Stomach smooth muscle (tissue), 2 donors: ENCODE results near the gene ATP2A2.
A peak's percentile ranks its signal among the peaks of the same experiment; 100 is the strongest.

Experiments used
- H3K27ac ChIP-seq: one replicate; pipeline ENCODE4 v1.7.0; 2013; ENCODE audit warnings: mild to moderate bottlenecking, low read length, inconsistent platforms
- H3K27me3 ChIP-seq, 2 donors: one replicate each; pipeline ENCODE4 v1.7.0; 2013; ENCODE audit warnings: low read length in 2 of 2; ENCODE audit not compliant: insufficient read depth in 2 of 2, control insufficient read depth in 1 of 2
- H3K36me3 ChIP-seq, 2 donors: one replicate each; pipeline ENCODE4 v1.7.0; 2013; ENCODE audit warnings: low read length in 2 of 2; ENCODE audit not compliant: control insufficient read depth in 2 of 2, insufficient read depth in 2 of 2
- H3K4me1 ChIP-seq: one replicate; pipeline ENCODE4 v1.7.0; 2013; ENCODE audit warnings: low read length; ENCODE audit not compliant: control insufficient read depth, insufficient read depth
- H3K4me3 ChIP-seq, 2 donors: one replicate each; pipeline ENCODE4 v1.7.0; 2013; ENCODE audit warnings: low read length in 2 of 2
- H3K9ac ChIP-seq, 2 donors: one replicate each; pipeline ENCODE4 v1.7.0; 2013; ENCODE audit warnings: low read length in 2 of 2, mild to moderate bottlenecking in 1 of 2
- H3K9me3 ChIP-seq, 2 donors: one replicate each; pipeline ENCODE4 v1.7.0; 2013; ENCODE audit warnings: low read length in 2 of 2; ENCODE audit not compliant: control insufficient read depth in 2 of 2
- donor health status: healthy.
- donor health status: Pancreatic carcinoma.

Gene ATP2A2

DNA sequence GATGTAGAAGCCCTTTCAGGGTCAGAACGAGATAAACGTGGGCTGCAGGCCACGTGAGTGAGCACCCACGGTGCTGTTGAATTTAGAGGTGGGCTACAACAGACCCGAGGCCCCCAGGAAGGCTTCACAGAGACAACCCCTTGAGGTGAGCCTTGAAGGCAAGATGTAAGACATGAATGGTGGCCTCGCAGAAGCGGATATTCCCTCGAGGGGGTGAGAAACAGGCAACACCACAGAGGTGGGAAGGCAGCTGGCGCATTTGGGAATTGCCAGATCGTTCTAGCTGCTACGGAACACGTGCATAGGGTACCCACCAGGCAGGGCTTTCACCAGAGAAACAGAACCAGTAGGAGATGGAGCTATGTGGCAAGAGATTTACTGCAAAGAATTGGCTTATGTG lies 22.6 kb upstream of the ATP2A2 start:
- Histone ChIP-seq H3K27me3 (no peaks in the 10 kb centered on the region), H3K36me3 (no peaks in the 10 kb centered on the region), H3K27ac (no peak overlapping the region)

GRCh38 chr12:110262442-110263388 lies 18.3 kb upstream of the ATP2A2 start:
- peaks cover 17% of the 10 kb centered on the region for H3K4me1 ChIP-seq
- H3K27me3 ChIP-seq: no peaks in the 10 kb centered on the region
- no peak overlapping the region for H3K27ac ChIP-seq
- H3K9ac ChIP-seq: no peak overlapping the region
- no peak overlapping the region for H3K4me3 ChIP-seq
- no peaks in the 10 kb centered on the region for H3K36me3 ChIP-seq
- H3K9me3 ChIP-seq: no peaks in the 10 kb centered on the region

More for the DNA sequence above, 22.6 kb upstream of the ATP2A2 start:
- H3K4me1 ChIP-seq: peaks cover 4% of the 10 kb centered on the region
- H3K9ac ChIP-seq: no peak overlapping the region
- H3K9me3 ChIP-seq: no peaks in the 10 kb centered on the region
- H3K4me3 ChIP-seq: no peak overlapping the region

DNA sequence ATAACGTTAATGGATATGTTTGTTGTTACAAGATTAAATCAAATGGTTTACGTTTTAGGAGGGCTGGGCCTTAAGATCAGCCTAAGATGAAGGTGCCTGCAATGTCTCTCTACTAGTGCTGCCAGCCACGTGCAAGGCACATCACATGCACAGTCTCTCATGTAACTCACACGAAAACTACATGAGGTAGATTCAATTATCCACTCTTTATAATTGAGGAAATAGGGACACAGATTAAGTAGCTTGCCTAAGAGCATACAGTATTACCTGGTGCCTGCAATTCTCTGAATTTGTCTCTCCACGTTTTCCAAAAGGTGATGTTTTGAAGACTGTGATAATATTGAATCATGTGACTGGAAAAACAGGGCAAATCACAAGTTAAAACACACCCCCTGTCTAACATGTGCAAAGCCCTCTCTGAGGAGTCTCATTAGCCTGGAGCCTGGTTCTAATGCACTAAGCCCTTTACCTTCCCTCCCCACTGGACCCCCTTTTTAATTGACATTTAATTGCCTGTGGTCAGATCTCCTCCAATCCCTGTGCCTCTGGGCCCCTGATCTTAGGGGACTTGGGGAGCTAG lies 14.6 kb upstream of the ATP2A2 start:
- Histone ChIP-seq H3K27me3 (no peaks in the 10 kb centered on the region), H3K9me3 (no peaks in the 10 kb centered on the region), H3K36me3 (no peaks in the 10 kb centered on the region), H3K27ac (peak overlapping the region; percentile 55), H3K4me3 (peak overlapping the region in 1 of 2 donors; percentile 44), H3K9ac (no peak overlapping the region), H3K4me1 (peaks cover 38% of the 10 kb centered on the region)

GRCh38 chr12:110266980-110267620 lies 13.9 kb upstream of the ATP2A2 start:
- H3K9ac ChIP-seq: peak overlapping the region in 1 of 2 donors; percentile 36
- peaks cover 34% of the 10 kb centered on the region for H3K4me1 ChIP-seq
- H3K36me3 ChIP-seq: no peaks in the 10 kb centered on the region
- H3K4me3 ChIP-seq: peak overlapping the region in 1 of 2 donors; percentile 44
- no peaks in the 10 kb centered on the region for H3K27me3 ChIP-seq
- H3K9me3 ChIP-seq: no peaks in the 10 kb centered on the region
- peak overlapping the region; percentile 55 for H3K27ac ChIP-seq

GRCh38 chr12:110269622-110270124 lies 11.4 kb upstream of the ATP2A2 start:
- no peaks in the 10 kb centered on the region for H3K27me3 ChIP-seq
- H3K27ac ChIP-seq: peak overlapping the region; percentile 41
- H3K36me3 ChIP-seq: no peaks in the 10 kb centered on the region
- H3K9ac ChIP-seq: no peak overlapping the region
- H3K4me1 ChIP-seq: peaks cover 34% of the 10 kb centered on the region
- H3K4me3 ChIP-seq: peak overlapping the region; percentile 22 to 23
- no peaks in the 10 kb centered on the region for H3K9me3 ChIP-seq

DNA sequence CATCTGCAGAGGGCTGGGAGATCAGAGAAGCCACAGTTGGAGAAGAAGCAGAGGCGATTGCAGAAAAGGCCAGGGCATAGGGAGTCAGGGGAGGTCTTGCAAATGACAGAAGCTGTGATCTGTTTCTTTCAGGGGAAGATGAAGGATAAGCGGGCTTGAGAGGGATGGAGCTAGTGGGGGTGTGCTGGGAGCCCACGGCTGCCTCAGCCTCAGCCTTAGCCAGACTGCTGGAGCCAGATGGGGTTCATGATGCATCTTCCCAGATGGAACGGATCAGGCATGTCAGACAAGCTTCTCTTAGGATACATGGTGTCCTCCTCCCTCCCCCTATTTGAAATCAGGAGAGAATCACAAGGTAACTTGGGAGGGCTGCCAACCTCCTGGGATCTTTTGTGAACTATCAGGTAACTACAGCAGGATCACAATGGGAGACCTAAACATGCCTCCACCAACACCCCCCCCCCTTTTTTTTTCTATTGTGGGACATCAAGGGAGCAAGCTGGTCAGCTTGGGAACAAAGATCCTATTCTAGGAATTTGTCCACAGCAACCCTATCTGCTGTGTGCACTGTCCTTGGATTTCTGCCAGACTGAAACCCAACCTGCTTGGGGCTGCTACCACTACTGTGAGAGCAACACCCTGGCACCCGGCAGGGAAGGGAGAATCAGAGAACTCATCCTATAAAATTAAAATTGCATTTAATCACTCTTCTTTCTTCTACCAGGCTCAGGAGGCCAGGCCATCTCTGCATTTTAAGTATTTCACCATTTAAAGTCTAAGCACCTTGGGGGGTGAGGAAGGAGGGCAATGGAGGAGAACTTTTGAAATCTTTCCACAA lies 10.7 kb upstream of the ATP2A2 start:
- Histone ChIP-seq H3K27me3 (no peaks in the 10 kb centered on the region), H3K4me1 (peaks cover 34% of the 10 kb centered on the region), H3K9me3 (no peaks in the 10 kb centered on the region), H3K4me3 (peak overlapping the region; percentile 22 to 23), H3K36me3 (no peaks in the 10 kb centered on the region), H3K27ac (peak overlapping the region; percentile 41), H3K9ac (no peak overlapping the region)

DNA sequence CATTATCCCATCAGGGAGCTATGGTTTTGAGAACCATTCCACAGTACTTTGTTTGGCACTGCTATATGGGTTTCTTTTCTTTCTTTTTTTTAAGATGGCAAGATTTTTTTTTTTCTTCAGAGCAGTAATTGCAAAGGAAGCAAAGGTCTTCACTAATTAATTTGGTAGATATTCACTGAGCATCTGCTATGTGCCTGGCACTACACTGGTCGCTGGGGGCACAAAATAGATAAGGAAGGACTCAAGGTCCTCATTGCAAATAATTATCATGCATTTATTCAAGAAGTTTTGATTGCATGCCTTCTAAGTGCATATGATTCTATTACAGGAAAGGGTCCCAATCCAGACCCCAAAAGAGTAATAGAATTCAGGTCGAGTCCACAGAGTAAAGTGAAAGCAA lies 10.0 kb upstream of the ATP2A2 start:
- Histone ChIP-seq H3K27me3 (no peaks in the 10 kb centered on the region), H3K9ac (no peak overlapping the region), H3K9me3 (no peaks in the 10 kb centered on the region), H3K27ac (peak overlapping the region; percentile 41), H3K4me3 (peak overlapping the region in 1 of 2 donors; percentile 15), H3K36me3 (no peaks in the 10 kb centered on the region), H3K4me1 (peaks cover 34% of the 10 kb centered on the region)

DNA sequence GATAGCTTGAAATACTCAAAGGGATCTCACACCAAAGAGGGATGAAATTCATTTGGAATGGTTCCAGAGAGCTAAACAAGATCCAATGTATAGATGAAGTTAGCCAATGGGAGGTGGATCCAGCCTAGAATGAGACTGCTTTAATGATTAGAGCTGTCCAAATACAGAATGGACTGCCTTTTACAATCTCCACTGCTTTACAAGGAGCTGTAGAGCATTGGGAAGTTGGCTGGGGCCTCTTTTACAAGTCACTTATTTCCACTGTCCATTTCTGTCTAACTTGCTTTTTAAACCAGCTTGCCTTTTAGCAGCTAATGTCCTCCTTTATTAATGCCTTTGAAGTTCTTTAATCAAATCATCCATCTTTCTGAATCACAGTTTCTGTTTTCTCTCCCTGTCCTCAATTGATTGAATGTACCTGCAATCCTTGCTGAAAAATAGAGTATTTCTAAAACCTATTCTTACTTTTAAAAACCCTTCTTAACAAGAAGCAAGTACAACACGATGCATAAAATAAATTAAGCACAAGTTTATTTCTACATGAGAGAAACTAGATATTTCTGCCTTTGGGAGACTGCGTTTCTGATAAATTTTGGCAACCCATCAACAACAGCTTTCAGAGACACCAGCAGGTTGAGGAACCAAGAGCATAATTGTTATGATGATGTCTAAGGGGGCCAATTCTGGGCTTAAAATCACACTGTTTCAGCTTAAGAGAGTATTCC lies 3.4 kb upstream of the ATP2A2 start:
- Histone ChIP-seq H3K4me1 (peaks cover 10% of the 10 kb centered on the region), H3K36me3 (no peaks in the 10 kb centered on the region), H3K9ac (no peak overlapping the region), H3K27me3 (no peaks in the 10 kb centered on the region), H3K9me3 (no peaks in the 10 kb centered on the region), H3K27ac (no peak overlapping the region), H3K4me3 (no peak overlapping the region)

DNA sequence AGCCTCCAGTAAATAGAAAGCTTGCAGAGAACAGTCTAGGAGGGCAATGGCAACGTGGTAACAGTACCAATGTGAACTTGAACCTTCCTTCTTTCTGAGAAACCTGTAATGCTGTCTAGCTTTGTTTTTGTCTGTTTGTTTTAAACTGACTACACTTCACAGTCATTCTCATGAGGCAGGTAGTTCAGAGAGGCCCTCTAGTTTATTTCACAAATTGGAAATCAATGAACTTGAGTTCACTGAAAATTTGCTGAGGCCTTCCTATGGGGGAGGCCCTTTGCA lies 2.9 kb upstream of the ATP2A2 start:
- Histone ChIP-seq H3K4me1 (peaks cover 10% of the 10 kb centered on the region), H3K9ac (no peak overlapping the region), H3K4me3 (no peak overlapping the region), H3K9me3 (no peaks in the 10 kb centered on the region), H3K27ac (no peak overlapping the region), H3K27me3 (no peaks in the 10 kb centered on the region), H3K36me3 (no peaks in the 10 kb centered on the region)
